SU-DHL-6 (cell line): ENCODE results near the gene XRRA1.

Experiments used
- CTCF ChIP-seq: fragments of 200-600 bp; sonication (generic); IDR thresholded peaks from one replicate; pipeline ENCODE4 v1.5.1; 2017; ENCODE audit warnings: antibody characterized with exemption, mild to moderate bottlenecking, low read length, moderate library complexity; ENCODE audit not compliant: insufficient read depth, poor library complexity, severe bottlenecking
- EZH2phosphoT487 ChIP-seq: fragments of 200-600 bp; sonication (generic), shearing (Covaris generic); conservative IDR thresholded peaks from 2 replicates; pipeline ENCODE4 v1.6.1; 2018; ENCODE audit warnings: mild to moderate bottlenecking, antibody characterized with exemption, low read length, moderate library complexity, mixed read lengths

DNA sequence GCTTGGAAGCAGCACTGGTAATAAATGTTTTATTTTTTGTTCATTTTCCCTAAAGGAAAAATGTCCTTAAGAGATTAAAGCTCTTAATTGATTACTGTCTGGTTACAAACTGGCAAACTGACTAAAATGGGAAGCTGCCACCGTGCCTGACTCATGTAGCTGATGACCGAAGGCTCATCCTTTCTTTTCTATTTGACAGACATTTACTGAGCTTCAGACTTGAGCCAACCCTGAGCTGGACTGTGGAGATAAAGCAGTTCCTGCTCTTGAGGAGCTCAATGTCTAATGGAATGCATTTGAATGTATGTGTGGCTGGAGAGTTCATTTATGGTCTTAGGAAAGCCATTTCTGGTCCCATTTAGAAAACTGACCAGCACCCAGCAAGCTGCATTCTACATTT is 108.9 kb downstream of the XRRA1 start:
- TF ChIP-seq EZH2phosphoT487 (no peak), CTCF (no peak)
